SK-N-SH (cell line): ENCODE data around the gene SCAPER. TPM values are rescaled to one million over a fixed set of nuclear protein-coding genes. Genes with fewer than 3 reads are reported as not detected.

Source experiments
- CTCF ChIA-PET: fragments of 300-600, 350-600 bp; formaldehyde crosslinking; extraction: SDS; loops from one replicate; lab custom pipeline; 2021; lab: Yijun Ruan, JAX
- POLR2A ChIA-PET: fragments of 350-600 bp; sonication (Branson Sonifier 250); formaldehyde crosslinking; extraction: SDS; loops from one replicate; lab custom pipeline; 2020; ENCODE audit warnings: antibody characterized with exemption, inconsistent platforms; lab: Yijun Ruan, JAX
- DNase-seq: peaks from one replicate; pipeline ENCODE4 v3.0.0; 2012
- H2AFZ ChIP-seq: fragments of 200-600 bp; sonication (generic); 2 replicates; pipeline ENCODE4 v1.8.1; 2016; ENCODE audit warnings: antibody characterized with exemption, mild to moderate bottlenecking, low read depth
- H3F3A ChIP-seq: fragments of 200-600 bp; sonication (generic); replicated peaks from 2 replicates; pipeline ENCODE3; 2016; ENCODE audit warnings: antibody characterized with exemption, mild to moderate bottlenecking; ENCODE audit not compliant: insufficient read depth
- H3K27ac ChIP-seq, 2 experiments: fragments of 200-500 bp in 1 of 2; fragments of 200-600 bp in 1 of 2; sonication (Bioruptor generic) in 1 of 2; sonication (generic), shearing (Covaris generic) in 1 of 2; 2 replicates each; pipeline versions ENCODE4 v1.5.1 to v1.6.1; 2014 to 2016; ENCODE audit warnings: low read depth in 2 of 2, inconsistent platforms in 1 of 2, low read length in 1 of 2, mild to moderate bottlenecking in 1 of 2, mixed read lengths in 1 of 2
- H3K27me3 ChIP-seq: fragments of 200-600 bp; sonication (generic), shearing (Covaris generic); 2 replicates; pipeline ENCODE4 v1.6.1; 2016; ENCODE audit warnings: mixed run types; ENCODE audit not compliant: insufficient read depth
- H3K36me3 ChIP-seq, 2 experiments: fragments of 200-500 bp in 1 of 2; fragments of 200-600 bp in 1 of 2; sonication (Bioruptor generic) in 1 of 2; sonication (generic) in 1 of 2; replicated peaks in 1 of 2; 2 replicates each; pipeline versions ENCODE3 to v1.5.1; 2014 to 2016; ENCODE audit warnings: low read length in 1 of 2, mild to moderate bottlenecking in 1 of 2; ENCODE audit not compliant: insufficient read depth in 2 of 2, control insufficient read depth in 1 of 2
- H3K4me1 ChIP-seq, 2 experiments: fragments of 200-500 bp in 1 of 2; fragments of 200-600 bp in 1 of 2; sonication (Bioruptor generic) in 1 of 2; sonication (generic), shearing (Covaris generic) in 1 of 2; 2 replicates each; pipeline versions ENCODE4 v1.5.1 to v1.6.1; 2014 to 2016; ENCODE audit warnings: low read depth in 1 of 2, low read length in 1 of 2, mixed run types in 1 of 2; ENCODE audit not compliant: insufficient read depth in 2 of 2, control insufficient read depth in 1 of 2
- H3K4me2 ChIP-seq: fragments of 200-600 bp; sonication (generic), shearing (Covaris generic); 2 replicates; pipeline ENCODE4 v1.6.1; 2017; ENCODE audit warnings: mixed run types
- H3K4me3 ChIP-seq, 2 experiments: fragments of 200-500 bp in 1 of 2; fragments of 200-600 bp in 1 of 2; sonication (Bioruptor generic) in 1 of 2; sonication (generic), shearing (Covaris generic) in 1 of 2; 2 replicates each; pipeline versions ENCODE4 v1.5.1 to v1.8.1; 2014 to 2016; ENCODE audit warnings: low read depth in 2 of 2, inconsistent platforms in 1 of 2, low read length in 1 of 2, mild to moderate bottlenecking in 1 of 2, mixed read lengths in 1 of 2, moderate library complexity in 1 of 2
- H3K79me2 ChIP-seq: fragments of 200-600 bp; sonication (generic); 2 replicates; pipeline ENCODE4 v1.8.1; 2017; ENCODE audit warnings: mild to moderate bottlenecking; ENCODE audit not compliant: insufficient read depth
- H3K9ac ChIP-seq: fragments of 200-600 bp; sonication (generic); 2 replicates; pipeline ENCODE4 v1.6.1; 2017; ENCODE audit warnings: mixed run types
- H3K9me2 ChIP-seq: fragments of 200-600 bp; sonication (generic); 2 replicates; pipeline ENCODE4 v1.6.1; 2017; ENCODE audit warnings: mixed run types
- H3K9me3 ChIP-seq: fragments of 200-600 bp; sonication (generic); 2 replicates; pipeline ENCODE4 v1.6.1; 2017; ENCODE audit warnings: mixed run types, mild to moderate bottlenecking, moderate library complexity
- H4K20me1 ChIP-seq: fragments of 200-600 bp; sonication (generic); 2 replicates; pipeline ENCODE4 v1.6.1; 2017; ENCODE audit warnings: mild to moderate bottlenecking, mixed run types; ENCODE audit not compliant: insufficient read depth
- CTCF ChIP-seq: fragments of 200-600 bp; sonication (generic); IDR thresholded peaks from 2 replicates; pipeline ENCODE4 v1.6.1; 2017; ENCODE audit warnings: antibody characterized with exemption, mild to moderate bottlenecking, moderate library complexity
- ELF1 ChIP-seq: IDR thresholded peaks from 2 replicates; pipeline ENCODE4 v1.4.0; 2012
- EP300 ChIP-seq, 2 experiments: IDR thresholded peaks; 2 replicates each; pipeline versions ENCODE4 v1.4.0 to v1.6.1; 2012; ENCODE audit warnings: borderline replicate concordance in 1 of 2, low read depth in 1 of 2, low read length in 1 of 2
- EZH2phosphoT487 ChIP-seq: fragments of 200-600 bp; sonication (generic); IDR thresholded peaks from 2 replicates; pipeline ENCODE4 v1.6.1; 2017; ENCODE audit warnings: low read depth, mixed run types, mild to moderate bottlenecking, antibody characterized with exemption, moderate library complexity, borderline replicate concordance
- FOSL2 ChIP-seq: IDR thresholded peaks from 2 replicates; pipeline ENCODE4 v1.4.0; 2012; ENCODE audit warnings: low read depth, mild to moderate bottlenecking, moderate library complexity, borderline replicate concordance
- FOXJ3 ChIP-seq: sonication (generic); formaldehyde crosslinking; IDR thresholded peaks from 2 replicates; pipeline ENCODE4 v1.5.1; 2020; ENCODE audit warnings: mild to moderate bottlenecking, missing genetic modification reagents
- JUND ChIP-seq: IDR thresholded peaks from 2 replicates; pipeline ENCODE4 v1.4.0; 2012
- NRF1 ChIP-seq: IDR thresholded peaks from 2 replicates; pipeline ENCODE4 v1.6.1; 2012; ENCODE audit warnings: low read depth, mild to moderate bottlenecking, low read length
- REST ChIP-seq: IDR thresholded peaks from 2 replicates; pipeline ENCODE4 v1.6.1; 2012; ENCODE audit warnings: mild to moderate bottlenecking, low read depth, low read length, moderate library complexity
- RFX5 ChIP-seq: IDR thresholded peaks from 2 replicates; pipeline ENCODE4 v1.6.1; 2012; ENCODE audit warnings: mild to moderate bottlenecking, improper control_type of control experiment, low read length
- SMC3 ChIP-seq: IDR thresholded peaks from 2 replicates; pipeline ENCODE4 v1.6.1; 2012; ENCODE audit warnings: low read depth, low read length, improper control_type of control experiment
- TAF1 ChIP-seq: IDR thresholded peaks from 2 replicates; pipeline ENCODE4 v1.6.1; 2012; ENCODE audit warnings: low read depth, mild to moderate bottlenecking, low read length, moderate library complexity, borderline replicate concordance
- YY1 ChIP-seq: IDR thresholded peaks from 2 replicates; pipeline ENCODE4 v1.4.0; 2012; ENCODE audit warnings: low read depth, mild to moderate bottlenecking
- ZBTB33 ChIP-seq: IDR thresholded peaks from 2 replicates; pipeline ENCODE4 v1.4.0; 2012; ENCODE audit warnings: low read depth, borderline replicate concordance
- WGBS: methylation state at CpG from one replicate; pipeline ENCODE4 v1.1.6; 2017; ENCODE audit warnings: low lambda C conversion rate; 5-methylcytosine and 5-hydroxymethylcytosine counted together
- polyA plus RNA-seq, 3 experiments: library from polyadenylated mRNA; depleted of rRNA; stranded (reverse); fragments of >200 nt; gene quantifications; 2 replicates each; pipeline ENCODE4 v1.2.3, GENCODE V29; 2012
- TF ChIP-seq, protein P1 (sequence below): IDR thresholded peaks from 2 replicates; pipeline ENCODE4 v1.4.0; 2012; ENCODE audit warnings: low read depth
- TF ChIP-seq, protein P2 (sequence below): IDR thresholded peaks from 2 replicates; pipeline ENCODE4; 2012

Gene SCAPER
- polyA plus RNA-seq, 1 of the 3 experiments (the other 2 are of a cell fraction), result 1.8 TPM

DNA sequence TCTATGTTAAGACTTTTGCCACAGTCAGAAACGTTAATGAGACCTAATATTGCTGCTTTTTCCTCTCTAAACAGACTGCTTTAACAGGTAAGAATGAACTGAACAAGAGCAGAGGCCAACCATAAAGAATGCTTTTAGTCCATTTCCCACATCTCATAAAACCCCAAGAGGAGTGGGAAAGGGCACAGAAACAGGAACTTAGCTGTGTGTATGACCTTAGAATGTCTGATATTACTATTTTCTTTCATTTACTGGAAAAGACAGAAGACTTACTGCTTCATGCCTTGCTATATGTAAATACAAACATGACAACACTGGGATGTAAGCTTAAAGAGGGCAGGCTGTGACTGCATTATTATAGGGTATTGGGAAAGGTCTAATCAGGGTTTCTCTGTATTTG lies 453.6 kb downstream of the SCAPER start:
- ChIA-PET POLR2A (no interaction called here), CTCF (no interaction called here)
- Histone ChIP-seq H3K9me2 (no peaks in the 10 kb centered on the region), H2AFZ (no peak overlapping the region), H3K4me2 (no peak overlapping the region), H4K20me1 (no peaks in the 10 kb centered on the region), H3K27me3 (no peaks in the 10 kb centered on the region), H3K9ac (no peak overlapping the region), H3K27ac (no peak overlapping the region), H3K36me3 (no peaks in the 10 kb centered on the region), H3K4me1 (no peaks in the 10 kb centered on the region; a peak in 1 of 4 replicates), H3F3A (no peaks in the 10 kb centered on the region), H3K79me2 (no peaks in the 10 kb centered on the region), H3K9me3 (no peaks in the 10 kb centered on the region), H3K4me3 (no peak overlapping the region)
- no peak for DNase-seq
- WGBS, result 41% methylated on average over 1 of the region's 1 CpG
- TF ChIP-seq, protein P1, sequence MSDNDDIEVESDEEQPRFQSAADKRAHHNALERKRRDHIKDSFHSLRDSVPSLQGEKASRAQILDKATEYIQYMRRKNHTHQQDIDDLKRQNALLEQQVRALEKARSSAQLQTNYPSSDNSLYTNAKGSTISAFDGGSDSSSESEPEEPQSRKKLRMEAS, result no peak
- TF ChIP-seq, protein P2, sequence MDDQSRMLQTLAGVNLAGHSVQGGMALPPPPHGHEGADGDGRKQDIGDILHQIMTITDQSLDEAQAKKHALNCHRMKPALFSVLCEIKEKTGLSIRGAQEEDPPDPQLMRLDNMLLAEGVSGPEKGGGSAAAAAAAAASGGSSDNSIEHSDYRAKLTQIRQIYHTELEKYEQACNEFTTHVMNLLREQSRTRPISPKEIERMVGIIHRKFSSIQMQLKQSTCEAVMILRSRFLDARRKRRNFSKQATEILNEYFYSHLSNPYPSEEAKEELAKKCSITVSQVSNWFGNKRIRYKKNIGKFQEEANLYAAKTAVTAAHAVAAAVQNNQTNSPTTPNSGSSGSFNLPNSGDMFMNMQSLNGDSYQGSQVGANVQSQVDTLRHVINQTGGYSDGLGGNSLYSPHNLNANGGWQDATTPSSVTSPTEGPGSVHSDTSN, result no peak
- TF ChIP-seq SMC3 (no peak), CTCF (no peak), ELF1 (no peak), YY1 (no peak), REST (no peak), FOXJ3 (CRISPR knock-in tag) (no peak), JUND (no peak), TAF1 (no peak), RFX5 (no peak), NRF1 (no peak), ZBTB33 (no peak), EP300 (IDR thresholded peaks at IDR 0.05; ENCODE audit: borderline replicate concordance in 1 of 2, low read depth in 1 of 2, low read length in 1 of 2) (no peak), FOSL2 (no peak), EZH2phosphoT487 (no peak)
